GM21737 (cell line): ENCODE results near the gene OBP2B.
"Not testable (repeated sequence)": the region's sequence is repeated elsewhere in the genome, so short reads cannot be mapped to it uniquely, and the experiment has no call there.

Source experiments
- ATAC-seq: cut with Tn5 transposase; IDR thresholded peaks from one replicate; pipeline ENCODE4 v1.9.1; 2021; ENCODE audit warnings: mild to moderate bottlenecking, moderate library complexity; ENCODE audit not compliant: unreplicated experiment

The OBP2B gene

DNA sequence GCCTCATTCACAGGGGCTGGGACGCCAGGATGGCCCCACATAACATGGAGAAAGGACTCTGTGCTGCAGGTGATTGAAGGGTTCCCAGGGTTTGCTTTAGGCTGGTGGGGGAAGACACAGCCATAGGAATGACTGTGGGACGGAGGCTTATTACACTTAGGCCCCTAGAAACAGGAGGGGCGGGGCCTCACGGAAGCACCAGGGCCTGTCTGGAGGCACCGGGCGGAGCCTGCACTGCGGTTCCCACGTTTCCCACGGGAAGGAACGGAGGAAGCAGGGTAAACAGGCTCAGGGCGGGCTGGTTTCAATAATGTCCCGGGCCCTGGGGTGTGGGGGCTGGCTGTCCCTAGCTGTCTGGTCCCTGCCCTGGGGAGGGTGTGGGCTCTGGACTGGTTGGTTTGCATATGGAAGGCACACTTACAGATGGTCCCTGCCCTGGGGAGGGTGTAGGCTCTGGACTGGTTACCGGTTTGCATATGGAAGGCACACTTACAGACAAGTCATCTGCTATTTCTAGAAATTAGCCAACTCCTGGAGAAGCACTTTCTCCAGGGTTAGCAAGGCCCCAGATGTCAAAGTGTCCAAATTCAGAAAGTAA, 14.2 kb upstream of the OBP2B start:
- not testable (repeated sequence) for ATAC-seq

DNA sequence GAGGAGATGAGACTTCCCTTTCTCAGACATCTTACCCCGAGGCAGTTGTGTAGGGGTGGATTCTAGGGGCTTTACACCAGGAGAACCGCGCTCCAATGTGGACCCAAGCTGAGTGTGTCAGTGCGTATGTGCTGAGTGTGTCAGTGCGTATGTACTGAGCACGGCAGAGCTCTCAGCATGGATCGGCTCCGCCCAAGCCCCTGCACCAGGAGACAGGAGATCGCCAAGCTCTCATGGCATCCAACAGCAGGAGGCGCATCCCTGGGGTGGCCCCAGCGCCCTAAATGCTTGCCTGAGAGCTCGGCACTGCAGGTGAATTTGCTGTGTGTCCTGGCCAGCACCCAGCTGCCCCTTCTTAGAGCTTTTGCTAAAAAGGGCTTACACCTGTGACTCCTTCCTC, 12.9 kb upstream of the OBP2B start:
- ATAC-seq, result not testable (repeated sequence)

DNA sequence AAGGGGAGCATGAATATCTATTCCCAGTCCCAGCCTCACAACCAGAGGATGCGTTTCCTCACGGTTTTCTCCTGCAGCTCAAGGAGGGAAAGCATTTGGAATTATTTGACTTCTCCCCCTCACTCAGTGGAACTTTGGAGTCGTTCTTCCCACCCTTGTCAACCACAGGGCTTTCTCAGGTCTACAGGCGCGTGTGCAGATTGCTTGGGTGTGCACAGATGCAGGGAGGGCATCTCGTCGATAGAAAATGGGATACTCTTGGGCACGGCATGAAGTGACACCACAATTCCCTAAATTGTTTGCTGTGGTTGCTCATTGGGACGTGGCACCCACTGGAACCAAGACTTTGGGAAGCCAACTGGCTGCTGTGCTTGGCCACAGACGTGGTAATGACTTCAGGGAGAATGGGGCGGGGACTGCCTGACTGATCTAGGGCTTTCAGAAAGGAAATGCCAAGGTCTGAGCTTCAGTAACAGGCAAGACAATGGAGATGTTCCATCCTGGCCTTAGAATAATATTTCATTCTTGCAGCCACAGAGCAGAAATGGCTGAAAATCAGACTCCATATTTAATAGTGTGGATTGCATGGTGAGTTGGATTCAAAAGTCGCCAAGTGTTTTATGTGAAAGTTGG, 12.2 kb upstream of the OBP2B start:
- no peak for ATAC-seq

DNA sequence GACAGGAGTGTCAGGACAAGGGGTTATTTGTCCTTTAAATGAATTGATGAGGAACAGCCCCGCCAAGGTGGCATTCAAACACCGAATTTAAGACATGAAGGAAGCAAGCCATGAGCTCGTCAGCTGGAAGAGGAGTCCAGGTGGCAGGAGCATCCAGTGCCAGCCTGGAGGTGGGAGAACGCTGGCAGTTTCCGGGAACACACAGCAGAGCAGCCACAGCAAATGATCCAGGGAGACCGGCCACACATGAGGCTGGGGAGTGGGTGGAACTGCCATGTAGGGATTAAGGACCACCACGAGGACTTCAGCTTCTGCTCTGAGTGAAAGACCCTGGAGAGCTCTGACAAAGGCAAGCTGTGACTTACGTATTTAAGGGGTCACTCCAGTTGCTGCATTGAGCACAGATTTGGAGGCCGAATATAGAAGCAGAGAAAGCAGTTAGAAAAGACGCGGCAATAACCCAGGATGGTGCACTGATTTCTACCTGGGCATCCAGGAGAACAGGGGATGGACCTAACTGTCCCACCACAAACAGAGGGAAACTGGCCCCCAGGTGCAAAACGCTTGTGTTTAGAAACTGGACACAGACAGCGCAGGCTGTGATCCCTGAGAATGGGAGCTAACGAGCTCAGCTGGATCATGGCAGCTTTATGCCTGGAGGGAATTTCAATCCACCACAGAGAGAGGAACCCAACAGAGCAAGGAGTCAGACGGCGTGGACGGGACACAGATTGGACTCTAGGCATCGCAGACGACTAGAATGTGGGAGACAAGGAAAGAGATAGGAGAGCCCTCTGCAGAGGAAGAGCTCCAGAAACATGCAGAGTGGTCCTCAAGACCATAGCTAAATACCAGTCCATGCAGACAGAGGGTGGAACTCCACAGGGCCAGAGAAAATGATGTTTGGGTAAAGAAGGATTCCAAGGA, 9.3 kb upstream of the OBP2B start:
- not testable (repeated sequence) for ATAC-seq

DNA sequence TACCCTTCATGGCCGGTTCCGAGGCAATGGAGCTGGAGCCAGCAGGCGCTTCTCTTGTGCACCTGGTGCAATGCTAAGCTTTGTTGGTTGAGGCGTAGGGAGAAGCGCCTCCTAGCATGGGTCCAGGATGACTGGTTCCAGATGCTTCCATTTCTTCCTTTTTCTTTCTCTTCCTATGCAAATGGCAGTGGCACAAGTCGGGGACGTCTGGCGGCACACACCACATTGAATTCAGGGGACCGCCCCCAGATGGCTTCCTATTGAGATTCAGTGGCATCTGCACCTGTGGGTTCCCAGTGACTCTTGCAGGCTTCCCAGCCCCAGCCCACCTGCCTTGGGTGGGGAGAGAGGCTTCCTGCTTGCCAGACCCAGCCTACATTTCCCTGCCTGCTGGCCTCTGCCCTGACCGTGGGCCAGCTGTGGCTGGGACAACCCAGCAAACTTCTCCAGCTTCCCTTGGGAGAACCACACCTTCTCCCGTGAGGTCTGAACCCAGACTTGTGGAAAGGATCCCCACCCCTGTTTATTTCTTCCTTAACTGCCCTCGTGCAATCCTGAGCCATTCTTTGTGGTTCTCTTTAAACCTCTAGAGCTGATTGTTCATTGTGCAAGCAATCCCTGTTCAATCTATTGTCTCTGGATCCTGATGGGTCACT, 8.4 kb upstream of the OBP2B start:
- ATAC-seq, result not testable (repeated sequence)

DNA sequence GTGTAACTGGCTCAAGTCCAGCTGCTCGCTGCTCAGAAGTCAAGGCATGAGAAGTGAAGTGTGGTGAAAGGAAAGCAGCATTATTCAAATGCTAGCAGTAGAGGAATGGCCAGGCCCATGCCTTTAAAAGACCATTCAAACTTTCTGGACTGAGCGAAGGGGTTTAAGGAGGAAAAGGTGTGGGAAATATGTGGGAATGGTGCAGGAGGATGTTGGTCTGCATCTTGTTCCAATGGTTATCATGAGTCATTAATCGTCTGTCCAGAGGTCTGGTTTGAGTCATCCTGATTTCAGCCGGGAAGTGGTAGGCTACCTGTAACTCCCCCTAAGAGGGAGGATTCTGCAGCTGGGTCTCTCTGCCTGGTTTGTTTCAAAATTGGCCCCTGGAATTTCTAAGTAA, 5.2 kb upstream of the OBP2B start:
- not testable (repeated sequence) for ATAC-seq

DNA sequence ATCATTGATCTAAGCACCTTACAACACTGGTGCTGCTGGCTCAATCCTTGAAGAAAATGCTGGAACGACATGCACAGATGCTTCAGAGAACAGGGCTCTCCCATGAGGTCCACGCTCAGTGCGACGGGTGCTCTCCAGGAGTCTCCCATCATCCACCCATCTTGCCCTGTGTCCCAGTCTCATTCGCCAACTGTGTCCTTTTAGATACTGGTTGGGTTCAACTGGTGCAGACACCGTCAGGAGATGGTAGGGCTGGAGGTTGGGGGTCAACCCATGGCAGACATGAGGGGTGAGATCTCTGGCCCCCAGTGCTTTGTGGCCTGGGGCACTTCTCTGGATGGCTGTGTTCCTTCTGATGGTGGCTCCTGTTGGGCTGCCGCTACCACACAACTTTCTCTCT, 1.6 kb upstream of the OBP2B start:
- no peak for ATAC-seq

DNA sequence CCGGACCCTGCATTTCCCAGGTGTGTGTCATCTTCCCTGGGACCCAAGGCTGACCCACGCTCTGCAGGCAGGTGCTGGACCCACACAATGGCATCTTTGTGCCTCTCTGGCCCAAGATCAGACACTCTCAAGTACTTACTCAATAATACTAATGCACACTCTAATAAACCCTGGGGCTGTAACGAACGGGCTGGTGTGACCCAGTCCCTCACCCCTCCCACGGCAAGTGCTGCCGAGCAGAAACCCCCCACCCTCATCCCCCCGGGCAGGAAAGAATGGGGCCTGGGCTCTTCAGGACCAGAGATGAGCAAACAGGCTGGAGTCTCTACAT, 1.1 kb upstream of the OBP2B start:
- no peak for ATAC-seq

DNA sequence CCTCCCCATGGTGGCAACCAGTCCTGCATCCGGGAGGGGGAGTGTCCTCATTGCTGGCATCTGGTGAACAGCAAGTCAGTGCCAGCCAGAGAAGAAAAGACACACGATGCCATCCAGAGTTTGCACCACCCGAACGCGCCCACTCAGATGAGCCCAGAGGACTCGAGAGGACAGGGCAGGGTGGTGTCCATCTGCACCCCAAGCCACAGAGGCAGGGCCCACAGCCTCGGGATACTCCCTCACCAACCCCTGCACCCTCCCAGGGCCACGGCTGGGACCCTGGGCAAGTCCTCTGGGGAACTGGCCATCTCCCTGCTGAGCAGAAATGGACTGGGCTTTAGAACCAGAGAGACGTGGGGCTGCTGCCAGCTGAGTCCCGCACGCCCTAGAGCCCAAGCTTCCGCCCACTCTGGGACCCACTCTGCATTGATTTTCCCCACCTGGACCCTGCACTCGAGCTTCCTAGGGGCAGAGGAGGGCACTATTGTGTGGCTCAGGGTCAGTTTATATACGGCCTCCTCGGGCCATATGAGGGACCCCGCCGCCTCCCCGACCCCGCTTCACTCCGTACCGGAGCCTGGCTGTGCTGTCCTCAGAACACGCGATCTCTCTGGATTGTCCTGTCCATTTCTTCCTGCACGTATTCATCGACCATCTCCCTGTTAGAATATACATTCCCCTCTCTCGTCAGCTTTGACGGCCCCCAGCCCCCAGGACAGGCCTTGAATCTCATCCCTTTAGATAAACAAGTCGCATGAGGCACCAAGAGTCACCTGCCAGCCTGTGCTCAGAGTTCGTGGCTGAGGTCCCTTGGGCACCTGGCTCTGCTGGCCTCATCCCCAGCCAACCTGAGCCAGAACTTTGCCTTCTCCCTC, 514 bp upstream of the OBP2B start:
- not testable (repeated sequence) for ATAC-seq

DNA sequence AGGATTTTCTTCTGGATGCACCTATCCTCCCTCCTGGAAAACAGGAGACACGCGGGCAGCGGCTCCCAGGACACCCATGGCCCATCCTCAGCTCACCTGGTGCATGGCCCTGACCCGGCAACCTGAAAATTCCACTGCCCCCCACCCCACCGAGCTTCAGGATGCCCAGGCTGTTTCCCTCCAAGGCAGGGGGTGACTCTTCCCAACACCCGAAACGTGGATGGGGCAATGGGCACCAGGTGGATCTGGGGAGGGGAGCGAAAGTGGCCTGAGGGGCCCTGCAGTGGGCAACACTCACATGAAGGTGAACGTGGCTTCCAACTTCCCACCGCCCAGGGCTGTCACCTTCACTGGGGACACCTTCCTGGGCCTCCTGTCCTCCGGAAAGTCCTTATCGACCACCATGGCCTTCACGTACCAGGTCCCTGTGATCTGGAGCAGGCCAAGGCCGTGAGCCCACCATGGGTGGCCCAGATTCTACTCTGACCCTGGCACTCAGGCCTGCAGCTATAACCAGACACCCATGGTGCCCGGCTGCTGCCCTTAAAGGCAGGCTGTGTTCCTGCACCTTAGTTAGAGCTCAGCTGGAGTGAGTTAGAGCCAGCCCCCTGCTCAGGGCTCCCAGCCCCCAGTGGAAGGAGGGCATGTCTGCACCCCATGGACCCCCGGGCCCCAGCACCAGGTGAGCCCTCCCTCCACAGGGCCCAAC, 725 bp downstream of the OBP2B start:
- not testable (repeated sequence) for ATAC-seq

DNA sequence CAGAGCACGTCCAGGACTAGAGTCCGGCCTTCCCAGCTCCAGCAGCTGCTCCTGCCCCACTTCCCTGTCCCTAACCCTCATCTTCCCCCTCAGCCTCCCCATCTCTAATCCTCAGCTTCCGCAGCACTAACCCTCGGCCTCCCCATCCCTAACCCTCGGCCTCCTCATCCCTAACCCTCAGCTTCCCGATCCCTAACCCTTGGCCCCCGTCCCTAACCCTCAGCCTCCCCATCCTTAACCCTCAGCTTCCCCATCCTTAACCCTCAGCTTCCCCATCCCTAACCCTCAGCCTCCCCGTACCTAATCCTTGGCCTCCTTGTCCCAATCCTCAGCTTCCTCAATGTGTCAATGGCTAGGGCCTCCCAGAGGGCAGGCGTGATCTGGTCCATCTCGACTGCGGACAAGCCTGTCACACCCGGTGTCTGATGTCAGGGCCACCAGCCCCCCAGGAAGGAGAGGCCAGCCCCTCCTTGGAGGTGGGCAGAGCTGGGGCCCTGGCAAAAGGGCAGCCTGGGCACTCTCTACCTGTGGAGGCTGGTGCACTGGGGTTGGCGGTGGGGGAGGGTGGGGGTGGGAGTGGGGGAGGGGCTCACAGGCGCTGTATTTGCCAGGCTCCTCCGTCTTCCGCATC, 1.4 kb downstream of the OBP2B start:
- no peak for ATAC-seq

DNA sequence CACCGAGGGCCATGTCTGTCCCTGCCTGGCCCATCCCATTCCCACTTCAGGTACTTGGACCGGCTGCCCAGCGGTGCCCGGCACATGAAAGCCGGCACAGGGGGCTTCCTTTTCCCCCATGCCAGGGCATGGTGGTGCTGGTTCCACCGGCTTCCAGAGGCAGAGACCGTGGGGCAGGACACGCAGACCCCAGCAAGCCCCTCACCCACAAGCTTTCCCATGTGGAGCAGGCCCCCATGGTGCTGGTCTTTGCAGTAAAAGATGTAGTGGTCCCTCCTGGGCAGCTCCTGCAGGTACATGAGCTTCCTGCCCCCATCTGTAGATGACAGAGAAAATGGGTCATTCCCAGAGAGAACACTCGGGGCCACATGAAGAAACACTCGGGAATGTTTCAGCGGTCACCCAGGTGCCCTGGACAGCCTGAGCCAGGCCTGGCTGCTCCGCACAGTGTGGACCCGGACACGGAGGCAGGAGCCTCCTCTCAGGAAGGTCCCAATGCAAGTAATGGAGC, 2.0 kb downstream of the OBP2B start:
- ATAC-seq, result no peak

DNA sequence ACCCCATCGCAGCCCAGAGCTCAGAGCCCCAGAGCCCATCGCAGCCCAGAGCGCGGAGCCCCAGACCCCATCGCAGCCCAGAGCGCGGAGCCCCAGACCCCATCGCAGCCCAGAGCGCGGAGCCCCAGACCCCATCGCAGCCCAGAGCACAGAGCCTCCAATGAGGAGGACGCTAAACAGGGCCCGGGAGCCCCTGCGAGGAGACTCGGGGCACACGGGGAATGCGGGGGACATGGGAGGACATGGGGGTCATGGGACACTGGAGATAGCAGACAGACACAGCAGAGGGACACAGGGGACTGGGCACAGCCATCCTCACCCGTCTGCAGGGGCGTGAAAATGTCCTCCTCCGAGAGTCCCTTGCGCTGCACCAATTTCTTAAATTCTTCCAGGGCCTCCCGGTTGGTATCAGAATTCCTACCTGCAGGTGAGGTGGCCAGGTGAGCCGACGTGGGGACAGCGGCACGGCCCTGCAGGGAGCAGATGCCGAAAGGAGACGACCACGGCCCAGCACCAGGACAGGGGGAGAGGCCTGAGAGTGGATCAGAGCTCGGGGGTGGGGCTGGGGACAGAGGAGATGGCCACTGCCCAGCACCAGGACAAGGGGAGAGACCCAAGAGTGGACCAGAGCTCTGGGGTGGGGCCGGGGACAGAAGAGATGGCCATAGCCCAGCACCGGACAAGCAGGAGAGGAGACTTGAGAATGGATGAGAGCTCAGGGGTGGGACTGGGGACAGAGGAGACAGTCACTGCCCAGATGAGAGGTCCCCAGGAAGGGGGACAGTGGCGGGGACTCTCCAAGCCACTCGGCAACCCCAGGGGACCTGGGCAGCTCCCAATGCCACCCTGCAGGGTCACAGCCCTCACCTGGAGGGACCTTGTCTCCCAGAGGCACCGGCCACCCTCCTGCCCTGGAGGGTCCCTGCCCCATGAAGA, 2.8 kb downstream of the OBP2B start:
- ATAC-seq, result no peak

DNA sequence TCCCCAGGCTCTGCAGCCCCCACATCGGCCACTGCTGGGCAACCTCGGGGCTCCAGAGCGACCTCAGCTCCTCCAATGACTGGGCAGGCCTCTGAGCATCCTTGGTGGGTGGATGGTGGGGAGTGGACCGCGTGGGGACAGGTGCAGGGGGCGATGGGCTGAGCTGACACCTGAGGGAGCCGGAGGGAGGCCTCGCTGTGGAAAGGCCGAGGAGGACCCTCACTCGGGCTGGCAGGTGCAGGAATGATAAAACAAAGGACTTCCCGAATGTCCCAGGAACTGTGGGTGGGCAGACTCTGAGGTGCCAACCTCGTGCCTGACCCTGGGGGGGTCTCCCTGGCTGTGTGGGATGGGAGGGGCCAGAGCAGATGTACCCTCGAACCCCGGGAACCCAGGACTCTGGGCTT, 3.6 kb downstream of the OBP2B start:
- ATAC-seq, result not testable (repeated sequence)

DNA sequence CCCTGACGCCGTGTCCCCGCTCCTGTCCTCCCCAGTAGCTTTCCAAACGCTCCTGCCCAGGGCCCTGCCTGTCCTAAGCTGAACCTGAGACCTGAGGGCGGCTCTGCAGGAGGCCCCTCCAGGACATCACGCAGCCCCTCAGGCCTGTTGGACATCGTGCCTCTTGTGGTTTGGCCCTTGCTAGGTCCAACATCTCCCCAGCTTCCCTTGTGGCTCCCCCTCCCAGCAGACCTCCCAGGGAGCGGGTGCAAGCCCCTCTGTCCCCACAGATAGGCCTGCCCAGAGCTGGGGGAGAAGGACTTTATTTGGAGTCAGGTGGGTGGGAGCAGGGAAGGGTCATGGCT, 4.1 kb downstream of the OBP2B start:
- no peak for ATAC-seq

DNA sequence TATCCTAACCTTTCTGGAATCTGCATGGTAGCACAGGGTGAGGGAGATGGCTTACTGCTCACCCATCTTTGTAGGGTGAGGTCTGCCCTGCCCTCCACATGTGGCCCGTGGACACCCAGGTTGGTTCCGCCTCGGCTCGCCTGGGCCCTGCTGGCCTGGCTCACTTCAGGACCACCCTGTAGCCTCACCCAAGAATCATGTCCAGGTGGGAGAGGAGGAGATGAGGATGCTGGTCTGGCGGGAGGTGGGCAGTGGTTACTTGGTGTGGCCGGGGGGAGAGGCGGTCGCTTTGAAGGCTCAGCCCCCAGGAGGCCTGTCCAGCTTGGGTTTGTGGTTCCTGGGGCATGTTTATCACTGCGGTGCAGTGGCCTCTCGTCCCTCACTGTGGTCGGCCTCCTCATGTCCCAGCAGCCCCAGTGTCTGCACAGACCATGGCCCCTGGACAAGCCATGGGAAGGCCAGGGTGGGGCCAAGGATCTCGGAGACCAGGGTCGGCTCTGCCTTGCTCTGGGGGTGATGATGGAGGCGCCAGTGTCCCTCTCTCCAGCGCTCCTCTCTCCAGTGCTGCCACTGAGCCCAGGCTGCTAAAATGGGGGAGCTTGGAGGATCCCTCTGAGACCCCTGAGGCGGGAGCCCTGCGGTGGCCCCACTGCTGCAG, 4.6 kb downstream of the OBP2B start:
- ATAC-seq, result no peak

DNA sequence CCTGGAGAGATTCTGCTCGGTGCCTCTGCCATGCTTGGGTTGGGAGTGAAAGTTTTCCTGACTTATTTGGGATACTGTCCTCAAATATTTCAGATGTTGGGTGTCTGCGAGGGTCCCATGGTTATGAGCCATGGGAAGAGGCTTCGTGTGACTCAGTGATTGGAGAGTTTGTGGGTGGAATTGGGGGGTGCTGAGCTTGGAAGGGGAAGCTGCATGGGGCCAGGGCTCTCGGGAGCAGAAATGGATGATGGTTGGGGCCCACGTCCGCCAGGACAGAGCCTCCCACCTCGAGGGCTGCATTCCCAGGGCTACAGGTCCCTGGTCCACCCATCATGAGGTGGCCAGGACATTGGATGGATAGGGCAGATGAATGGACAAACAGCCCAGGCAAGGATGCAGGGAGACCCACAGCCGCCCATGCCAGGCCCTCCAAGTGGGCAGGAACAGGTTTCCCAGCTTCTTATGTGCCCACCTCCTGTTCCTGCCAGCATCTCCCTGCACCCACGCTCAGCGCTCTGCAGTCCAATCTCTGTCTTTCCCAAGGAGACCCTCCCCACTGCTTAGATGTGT, 5.5 kb downstream of the OBP2B start:
- no peak for ATAC-seq
